Left renal cortex interstitium (tissue), 4 donors: ENCODE data around the gene FRAT2. TPM values are rescaled to one million over a fixed set of nuclear protein-coding genes. Genes with fewer than 3 reads are reported as not detected.

Experiments used
- DNase-seq, 4 donors: peaks; one replicate each; pipeline ENCODE4 v3.0.0-alpha.2; 2013; ENCODE audit warnings: low read depth in 4 of 4, low spot score in 2 of 4, missing footprints in 1 of 4
- polyA plus RNA-seq, 4 donors: library from polyadenylated mRNA; unstranded; fragments of 120-200 nt; gene quantifications; one replicate each; pipeline ENCODE4 v1.2.1, GENCODE V29; 2013; ENCODE audit not compliant: insufficient read length in 4 of 4

FRAT2 gene
- polyA plus RNA-seq, 4 donors = 11.0 to 15.7 (median 12.7) TPM

GRCh38 chr10:97328646-97329453 lies 5.7 kb downstream of the FRAT2 start:
- no peak for DNase-seq

- no peak for DNase-seq
Observed at GRCh38 chr10:97327348-97328294, 6.9 kb downstream of the FRAT2 start.

GRCh38 chr10:97325754-97326153 lies 8.8 kb downstream of the FRAT2 start:
- DNase-seq = no peak

- no peak for DNase-seq
Observed at GRCh38 chr10:97323501-97323900, 11.0 kb downstream of the FRAT2 start.

DNA sequence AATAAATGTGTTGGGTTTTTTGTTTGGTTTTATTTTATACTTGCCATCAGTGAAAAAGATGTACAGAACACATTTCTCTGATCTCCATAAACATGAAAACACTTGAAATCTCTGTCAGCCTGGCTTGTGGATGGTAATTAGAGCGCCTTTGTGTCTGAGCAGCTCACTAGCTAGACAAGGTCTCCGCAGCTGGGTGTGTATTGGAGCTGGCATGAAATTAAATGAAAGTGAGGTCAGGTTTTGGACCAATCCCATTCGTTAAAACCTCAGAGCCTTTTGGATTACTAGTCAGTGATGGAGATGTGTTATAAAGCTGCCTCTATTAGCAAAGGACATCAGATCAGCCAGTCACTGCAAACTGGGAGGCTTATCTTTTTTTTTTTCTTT lies 12.7 kb downstream of the FRAT2 start:
- DNase-seq = no peak

GRCh38 chr10:97321032-97321803 lies 13.3 kb downstream of the FRAT2 start:
- no peak for DNase-seq

DNA sequence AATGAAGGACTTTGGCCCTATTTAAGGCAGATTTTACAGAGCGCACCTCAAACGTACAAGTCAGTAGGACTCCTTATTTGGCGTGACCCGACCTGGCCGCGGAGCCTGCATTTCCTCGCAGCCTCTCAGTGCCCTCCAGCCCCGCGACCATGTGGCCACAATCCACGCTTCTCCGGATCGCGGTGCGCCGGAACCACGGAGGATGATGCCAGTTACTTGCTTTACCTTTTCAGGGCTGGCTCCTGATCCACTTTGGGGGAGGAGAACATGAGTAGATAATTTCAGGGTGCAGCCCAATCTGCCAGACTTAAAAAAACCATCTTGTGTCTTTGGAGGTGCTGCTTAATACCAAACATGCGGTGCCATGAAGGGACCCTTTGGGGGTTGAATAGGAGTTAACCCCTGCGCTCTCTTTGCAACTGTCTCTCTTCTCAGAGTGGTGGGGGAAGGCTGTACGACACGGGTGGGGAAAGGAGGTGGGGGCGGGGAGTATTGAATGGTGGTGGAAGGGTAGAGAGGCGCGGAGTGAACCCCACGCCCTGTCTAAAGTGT lies 14.0 kb downstream of the FRAT2 start:
- DNase-seq = no peak

DNA sequence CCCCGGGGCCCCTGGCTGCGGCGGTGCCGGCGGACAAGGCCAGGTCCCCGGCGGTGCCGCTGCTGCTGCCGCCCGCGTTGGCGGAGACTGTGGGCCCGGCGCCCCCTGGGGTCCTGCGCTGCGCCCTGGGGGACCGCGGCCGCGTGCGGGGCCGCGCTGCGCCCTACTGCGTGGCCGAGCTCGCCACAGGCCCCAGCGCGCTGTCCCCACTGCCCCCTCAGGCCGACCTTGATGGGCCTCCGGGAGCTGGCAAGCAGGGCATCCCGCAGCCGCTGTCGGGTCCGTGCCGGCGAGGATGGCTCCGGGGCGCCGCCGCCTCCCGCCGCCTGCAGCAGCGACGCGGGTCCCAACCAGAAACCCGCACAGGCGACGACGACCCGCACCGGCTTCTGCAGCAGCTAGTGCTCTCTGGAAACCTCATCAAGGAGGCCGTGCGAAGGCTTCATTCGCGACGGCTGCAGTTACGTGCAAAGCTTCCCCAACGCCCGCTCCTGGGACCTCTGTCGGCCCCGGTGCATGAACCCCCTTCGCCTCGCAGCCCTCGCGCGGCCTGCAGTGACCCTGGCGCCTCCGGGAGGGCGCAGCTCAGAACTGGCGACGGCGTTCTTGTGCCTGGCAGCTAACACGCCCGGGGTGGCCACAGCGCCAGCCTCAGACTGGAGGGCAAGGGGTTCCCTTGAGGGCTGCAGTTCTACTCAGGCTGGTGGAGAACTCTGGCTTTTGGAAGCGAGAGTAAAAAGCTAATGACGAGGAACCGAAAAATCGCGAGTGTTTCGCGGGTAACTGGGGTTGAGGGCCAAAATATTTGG lies 14.7 kb downstream of the FRAT2 start:
- no peak for DNase-seq

DNA sequence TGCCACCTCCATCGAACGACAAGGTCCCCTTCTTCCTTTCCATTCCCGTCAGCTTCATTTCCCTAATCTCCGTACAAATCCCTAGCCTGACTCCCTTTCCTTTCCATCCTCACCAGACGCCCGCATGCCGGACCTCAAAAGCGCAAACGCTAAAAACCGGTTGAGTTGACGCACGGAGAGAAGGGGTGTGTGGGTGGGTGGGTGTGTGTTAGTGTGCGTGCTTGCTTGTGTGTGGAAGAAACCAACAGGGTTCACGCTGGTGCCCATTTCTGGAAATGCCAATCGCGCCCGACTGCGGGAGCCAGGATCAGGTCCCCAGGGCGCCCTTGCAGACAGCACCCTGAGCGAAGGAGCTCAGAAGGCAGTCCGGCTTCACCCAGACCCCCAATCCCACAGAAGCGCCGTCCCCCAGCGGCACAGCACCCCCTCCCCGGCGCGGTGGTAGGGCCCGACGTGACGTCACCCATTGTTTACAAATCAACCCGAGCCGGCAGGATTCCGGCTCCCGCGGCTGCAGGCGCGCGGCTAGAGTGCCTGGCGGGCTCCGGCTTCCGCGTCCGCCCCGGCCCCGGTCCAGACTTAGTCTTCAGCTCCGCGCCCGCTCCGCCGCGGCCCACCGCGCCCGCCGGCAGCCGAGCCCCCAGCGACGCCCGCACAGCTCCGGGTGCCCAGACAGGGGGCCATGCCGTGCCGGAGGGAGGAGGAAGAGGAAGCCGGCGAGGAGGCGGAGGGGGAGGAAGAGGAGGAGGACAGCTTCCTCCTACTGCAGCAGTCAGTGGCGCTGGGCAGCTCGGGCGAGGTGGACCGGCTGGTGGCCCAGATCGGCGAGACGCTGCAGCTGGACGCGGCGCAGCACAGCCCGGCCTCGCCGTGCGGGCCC lies 15.5 kb downstream of the FRAT2 start, which contains the start of gene FRAT1:
Gene FRAT1 (plus strand): TSS at position 500 of the 880 bp plus-strand sequence. CDS start 183 bp downstream, at position 683.
- peak; percentile 82 to 95 (median 87) for DNase-seq

- DNase-seq = no peak
Observed at GRCh38 chr10:97314671-97315070, 19.9 kb downstream of the FRAT2 start.

GRCh38 chr10:97312897-97313296 lies 21.6 kb downstream of the FRAT2 start:
- DNase-seq = no peak

GRCh38 chr10:97311111-97311626 lies 23.4 kb downstream of the FRAT2 start:
- DNase-seq = no peak

GRCh38 chr10:97307866-97308780 lies 26.4 kb downstream of the FRAT2 start:
- DNase-seq = no peak

- DNase-seq = no peak
Observed at GRCh38 chr10:97307441-97307840, 27.1 kb downstream of the FRAT2 start.

DNA sequence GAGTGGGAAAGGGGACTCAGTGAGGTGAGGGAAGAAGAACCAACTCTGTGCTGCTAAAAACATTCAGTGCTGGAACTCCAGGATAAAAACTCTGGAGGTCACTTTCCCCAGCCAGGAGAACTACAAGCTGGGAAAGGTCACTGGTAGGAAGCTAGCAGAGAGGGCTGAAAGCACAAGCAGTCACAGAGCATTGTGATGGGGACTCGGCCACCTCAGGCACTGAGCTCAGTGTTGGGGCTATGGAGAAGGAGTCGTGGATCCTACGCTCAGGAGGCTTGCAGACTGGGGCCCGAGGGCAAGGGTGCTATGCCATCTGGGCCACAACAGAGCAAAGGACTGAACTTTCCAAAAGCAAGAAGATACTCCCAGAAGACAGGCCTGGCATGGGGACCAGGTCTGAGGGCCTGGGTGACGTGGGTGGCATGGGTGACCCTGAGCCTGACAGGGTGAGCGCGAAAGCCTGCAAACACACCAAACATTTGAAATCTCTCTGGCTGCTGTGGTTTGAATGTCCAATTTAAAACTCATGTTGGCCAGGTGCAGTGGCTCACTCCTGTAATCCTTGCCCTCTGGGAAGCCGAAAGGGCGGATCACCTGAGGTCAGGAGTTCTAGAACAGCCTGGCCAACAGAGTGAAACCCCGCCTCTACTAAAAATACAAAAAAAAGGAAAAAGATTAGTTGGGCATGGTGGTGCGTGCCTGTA lies 32.3 kb downstream of the FRAT2 start:
- DNase-seq = no peak

DNA sequence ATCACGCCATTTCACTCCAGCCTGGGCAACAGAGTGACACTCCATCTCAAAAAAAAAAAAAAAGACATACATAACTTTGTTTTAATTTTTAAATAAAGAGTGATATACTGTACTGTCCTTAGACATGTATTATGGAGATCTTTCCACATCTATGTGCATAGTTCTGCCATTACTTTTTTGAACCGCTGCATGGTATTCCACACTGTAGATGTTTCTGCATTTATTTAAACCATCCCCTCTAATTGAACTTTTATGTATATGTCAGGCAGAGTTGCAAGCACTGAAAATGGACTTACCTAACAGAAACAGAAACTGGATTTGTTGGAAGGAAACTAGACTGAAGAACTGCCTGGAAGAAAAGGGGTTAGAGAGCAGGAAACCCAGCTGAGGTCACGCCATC lies 33.5 kb downstream of the FRAT2 start:
- no peak for DNase-seq

GRCh38 chr10:97298223-97298571 lies 36.3 kb downstream of the FRAT2 start:
- no peak for DNase-seq
